ENCODE measurements around the gene TCEA2.
A peak's percentile ranks its signal among the peaks of the same experiment; 100 is the strongest.

TCEA2 gene

DNA sequence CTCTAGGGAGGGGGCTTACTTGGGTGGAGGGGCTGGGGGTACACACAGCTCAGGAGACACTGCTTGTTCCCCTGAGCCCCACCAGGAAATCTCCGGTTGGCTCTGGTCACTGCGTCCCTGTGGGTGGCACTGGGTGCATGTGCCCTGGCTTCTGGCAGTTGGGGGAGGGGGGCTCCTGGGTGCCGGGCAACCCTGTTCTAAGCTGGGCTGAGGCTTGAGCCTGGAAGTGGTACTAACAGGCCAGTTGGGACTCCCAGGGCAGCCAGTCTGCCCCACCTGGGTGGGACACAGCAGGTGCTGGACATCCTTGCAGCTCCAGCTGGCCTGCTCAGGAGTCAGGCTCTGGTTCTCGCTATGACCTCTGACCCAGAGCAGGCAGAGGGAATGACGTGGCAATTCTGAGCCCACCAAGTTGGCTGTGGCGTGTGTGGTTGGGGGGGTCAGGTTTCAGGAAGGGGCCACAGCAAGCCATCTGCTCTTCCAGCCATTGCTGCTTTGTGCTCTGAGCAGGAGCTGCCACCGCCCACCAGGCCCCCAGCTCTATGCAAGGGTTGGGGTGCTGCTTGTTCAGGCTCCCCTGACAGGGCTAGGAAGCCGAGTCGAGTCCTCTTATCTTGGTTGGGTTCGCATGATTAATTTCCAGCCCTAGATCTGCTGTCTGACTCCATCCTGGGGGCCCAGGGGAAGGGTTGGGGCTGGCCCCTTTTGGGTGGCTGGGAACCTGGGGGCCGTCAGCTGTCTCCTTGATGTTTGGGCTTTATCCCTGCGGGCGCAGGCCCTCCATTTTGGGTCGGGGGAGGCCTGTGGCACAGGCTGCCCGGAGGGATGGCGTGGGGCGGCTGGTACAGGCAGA lies 26.4 kb upstream of the TCEA2 start:
- no peak for DNase-seq

- DNase-seq = no peak
Observed at GRCh38 chr20:64037199-64037497, 25.9 kb upstream of the TCEA2 start.

DNA sequence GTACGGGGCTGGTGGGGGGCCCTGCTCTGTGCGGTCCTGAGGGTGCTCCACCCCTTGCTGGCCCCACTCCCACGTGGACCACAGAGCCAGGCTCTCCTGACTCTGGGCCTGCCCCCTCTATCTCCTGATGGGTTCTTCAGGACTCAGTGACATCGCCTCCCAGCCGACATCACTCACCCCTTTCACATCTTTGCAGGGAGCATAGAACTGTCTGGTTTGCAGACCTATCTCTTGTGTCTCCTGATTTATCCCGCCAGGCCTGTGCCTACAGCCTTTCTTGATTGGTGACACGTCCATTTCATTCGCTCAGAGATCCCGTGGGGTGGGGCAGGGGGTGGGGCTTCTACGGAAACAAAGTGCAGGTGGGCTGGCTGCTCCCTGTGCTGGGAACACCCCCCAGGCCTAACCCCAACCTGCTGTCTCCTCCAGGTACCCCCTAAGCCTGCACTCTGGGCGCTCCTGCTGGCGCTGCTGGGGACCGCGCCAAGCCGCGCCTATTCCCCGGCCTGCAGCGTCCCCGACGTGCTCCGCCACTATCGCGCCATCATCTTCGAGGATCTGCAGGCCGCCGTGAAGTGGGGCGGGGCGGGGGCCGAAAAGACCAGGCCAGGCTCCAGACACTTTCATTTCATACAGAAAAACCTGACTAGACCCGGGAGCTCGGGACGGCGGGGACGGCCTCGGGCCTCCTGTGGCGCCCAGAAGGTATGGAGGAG lies 25.3 kb upstream of the TCEA2 start:
- no peak for DNase-seq

GRCh38 chr20:64038224-64038564 lies 24.8 kb upstream of the TCEA2 start:
- no peak for DNase-seq

- DNase-seq = peak; percentile 31
Observed at GRCh38 chr20:64038565-64039292, 24.3 kb upstream of the TCEA2 start.

DNA sequence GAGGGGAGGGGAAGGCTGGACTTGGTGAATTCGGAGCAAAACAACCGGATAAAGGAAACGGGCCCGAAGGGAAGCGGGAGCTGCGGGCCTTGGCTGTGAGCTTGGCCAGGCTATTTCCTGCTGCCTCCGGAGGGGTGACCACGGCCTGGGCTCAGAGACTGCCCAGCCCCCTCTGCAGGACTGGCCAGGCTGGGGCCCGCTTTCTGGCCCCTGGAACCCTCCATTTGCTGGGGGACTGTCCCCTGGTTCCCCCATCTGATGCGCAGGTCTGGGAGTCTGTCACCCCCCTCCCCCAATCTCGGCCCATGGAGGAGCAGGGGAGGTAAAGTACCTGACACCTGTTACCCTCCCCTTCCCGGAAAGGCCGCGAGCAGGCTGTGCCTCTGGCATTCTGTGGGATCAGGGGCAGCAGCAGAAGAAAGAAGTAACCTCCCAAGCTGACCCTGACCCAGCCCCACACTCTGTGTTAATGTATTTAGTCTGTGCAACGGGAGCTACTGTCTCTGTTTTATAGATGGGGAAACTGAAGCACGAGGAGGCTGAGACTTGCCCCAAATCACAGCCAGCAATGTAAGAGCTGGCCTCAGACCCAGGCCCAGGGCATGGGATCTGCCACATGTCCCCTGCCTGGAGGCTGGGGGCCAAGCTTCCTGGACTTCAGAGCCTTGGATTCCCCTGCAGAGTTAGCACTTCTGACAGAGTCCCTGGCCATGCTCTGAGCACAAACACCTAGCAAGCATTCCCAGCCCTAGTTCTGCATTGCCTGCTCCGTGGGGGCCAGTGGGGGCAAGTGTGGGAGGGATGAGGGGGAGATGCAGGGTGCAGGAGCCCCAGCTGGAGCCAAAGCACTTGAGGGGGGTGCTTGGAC lies 23.5 kb upstream of the TCEA2 start:
- DNase-seq = no peak

DNA sequence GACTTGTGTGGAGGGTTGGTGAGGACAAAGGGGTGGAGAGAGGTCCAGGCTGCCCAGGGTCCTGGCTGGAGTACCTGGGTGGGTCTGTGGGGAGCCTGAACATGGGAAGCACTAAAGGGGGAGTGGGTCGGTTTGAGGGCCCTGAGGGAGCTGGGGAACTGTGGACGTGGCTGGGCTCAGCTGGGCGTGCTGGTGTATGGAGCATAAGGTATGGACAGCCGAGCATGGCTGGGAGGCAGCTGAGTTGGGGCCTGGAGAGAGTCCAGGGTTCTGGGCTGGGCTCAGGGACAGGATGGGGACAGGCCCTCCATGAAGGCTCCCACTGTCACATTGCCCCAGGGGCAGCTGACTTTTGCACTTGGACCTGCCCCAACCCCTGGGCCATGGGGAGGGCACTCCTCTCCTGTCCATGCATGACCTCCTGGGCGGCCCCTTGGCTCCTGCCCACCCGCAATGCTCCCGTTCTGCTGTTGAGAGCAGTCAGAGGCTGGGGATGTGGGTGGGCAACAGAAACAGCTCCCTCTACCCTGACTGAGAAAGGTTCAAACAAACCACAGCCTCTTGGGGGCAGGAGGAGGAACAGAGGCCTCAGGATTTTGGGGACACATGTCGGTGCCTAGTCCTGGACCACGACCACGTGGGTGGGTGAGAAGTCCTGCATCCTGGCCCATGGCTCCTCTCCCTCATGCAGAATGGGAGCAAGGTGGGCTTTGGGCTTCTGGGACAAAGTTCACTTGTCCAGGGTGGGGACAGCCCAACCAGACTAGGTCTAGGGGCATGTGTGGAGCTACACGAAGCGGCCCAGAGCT lies 22.6 kb upstream of the TCEA2 start:
- DNase-seq = no peak

DNA sequence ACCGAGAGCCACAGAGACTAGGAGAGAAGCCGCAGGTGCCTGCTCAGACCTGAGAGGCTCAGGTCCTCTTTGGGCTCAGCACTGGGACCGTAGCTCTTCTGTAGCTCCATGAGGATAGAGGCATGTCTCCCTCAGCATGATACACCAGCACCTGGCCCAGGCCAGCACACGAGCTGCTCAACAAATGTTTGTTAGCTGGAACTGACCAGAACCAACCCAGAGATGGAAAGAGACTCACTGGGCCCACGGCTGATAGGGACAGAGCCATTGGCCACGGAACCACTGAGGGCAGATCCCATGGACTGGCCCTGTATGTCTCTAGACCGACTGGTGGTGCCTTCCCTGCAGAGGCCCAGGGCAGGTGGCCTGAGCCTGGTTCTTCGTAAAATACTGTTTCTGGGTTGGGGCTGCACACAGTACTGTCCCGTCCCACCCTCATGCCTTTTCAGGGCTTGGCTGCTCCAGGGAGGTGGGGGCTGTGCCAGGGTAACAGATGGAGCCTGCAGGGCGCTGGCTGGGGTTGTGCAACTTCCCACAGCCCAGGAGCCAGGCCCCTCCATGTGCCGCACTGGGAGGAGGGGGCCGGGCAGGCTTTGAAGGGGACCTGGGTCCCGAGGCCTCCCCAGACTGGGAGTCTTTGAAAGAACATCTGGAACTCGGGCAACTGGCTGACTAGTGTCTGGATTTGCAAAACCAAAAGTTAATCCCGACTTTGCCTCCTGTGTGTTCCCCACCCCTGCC lies 21.8 kb upstream of the TCEA2 start:
- DNase-seq = no peak

DNA sequence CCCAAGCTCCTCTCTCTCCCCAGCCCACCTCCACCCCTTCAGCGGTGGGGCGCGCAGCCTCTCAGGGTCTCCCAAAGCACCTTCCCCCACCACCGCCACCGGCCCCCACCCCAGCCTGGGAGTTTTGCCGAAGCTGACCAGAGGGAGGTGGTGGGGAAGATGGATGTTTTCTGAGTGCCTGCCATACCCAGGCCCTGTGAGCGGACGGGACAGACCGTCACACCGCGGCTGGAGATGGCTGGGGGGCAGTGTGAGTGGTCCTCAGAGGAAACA lies 21.3 kb upstream of the TCEA2 start:
- no peak for DNase-seq

GRCh38 chr20:64042054-64042781 lies 20.8 kb upstream of the TCEA2 start:
- DNase-seq = no peak

GRCh38 chr20:64043768-64044167 lies 19.2 kb upstream of the TCEA2 start:
- no peak for DNase-seq

- no peak for DNase-seq
Observed at GRCh38 chr20:64044484-64045247, 18.3 kb upstream of the TCEA2 start.

DNA sequence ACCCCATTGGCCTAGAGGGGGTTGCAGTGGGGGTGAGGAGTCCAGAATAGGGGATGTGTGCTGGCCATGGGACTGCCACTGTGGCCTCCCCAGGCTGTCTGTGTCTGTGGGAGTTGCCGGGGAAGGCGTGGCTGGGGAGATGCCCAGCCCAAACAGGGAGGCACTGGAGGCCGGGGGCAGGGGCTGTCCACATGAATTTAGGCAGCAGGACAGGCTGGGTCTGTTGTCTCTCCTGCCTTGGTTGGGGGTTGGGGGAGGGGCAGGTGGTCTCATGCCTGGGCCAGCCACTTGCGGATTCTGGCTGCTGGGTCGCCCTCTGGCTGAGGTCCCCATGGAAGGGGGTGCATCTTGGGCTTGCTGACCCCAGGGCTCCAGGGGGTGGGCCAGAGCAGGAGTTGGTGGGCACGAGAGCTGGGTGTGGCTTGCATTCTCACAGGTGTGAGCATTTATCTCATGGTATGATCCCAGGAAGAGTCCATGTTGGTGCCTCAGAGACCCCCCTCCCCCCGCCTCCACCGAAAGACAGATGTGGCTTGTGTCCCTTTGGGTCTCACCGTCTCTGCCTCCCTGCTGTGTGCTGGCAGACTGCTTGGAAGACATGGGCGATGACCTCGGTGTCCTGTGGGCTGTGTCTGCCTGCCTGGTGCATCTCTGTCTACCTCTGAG lies 17.5 kb upstream of the TCEA2 start:
- DNase-seq = no peak

DNA sequence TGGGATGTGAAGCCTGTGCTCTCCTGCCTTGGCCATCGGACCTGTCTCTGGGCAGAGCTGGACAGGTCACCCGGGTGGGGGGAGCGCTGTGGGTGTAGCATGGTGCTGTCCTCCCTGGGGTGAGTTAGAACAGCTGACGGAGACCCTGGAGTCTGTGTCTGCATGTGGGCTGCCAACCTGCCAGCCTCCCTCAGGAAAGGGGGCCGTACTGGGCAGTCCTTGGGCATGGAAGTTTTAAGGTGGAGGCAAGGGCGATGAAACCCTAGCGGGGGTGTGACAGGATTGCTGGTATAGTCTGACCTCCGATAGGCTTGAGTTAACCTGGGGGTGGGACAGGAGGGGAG lies 16.0 kb upstream of the TCEA2 start:
- no peak for DNase-seq

GRCh38 chr20:64047968-64048401 lies 15.0 kb upstream of the TCEA2 start:
- DNase-seq = no peak

DNA sequence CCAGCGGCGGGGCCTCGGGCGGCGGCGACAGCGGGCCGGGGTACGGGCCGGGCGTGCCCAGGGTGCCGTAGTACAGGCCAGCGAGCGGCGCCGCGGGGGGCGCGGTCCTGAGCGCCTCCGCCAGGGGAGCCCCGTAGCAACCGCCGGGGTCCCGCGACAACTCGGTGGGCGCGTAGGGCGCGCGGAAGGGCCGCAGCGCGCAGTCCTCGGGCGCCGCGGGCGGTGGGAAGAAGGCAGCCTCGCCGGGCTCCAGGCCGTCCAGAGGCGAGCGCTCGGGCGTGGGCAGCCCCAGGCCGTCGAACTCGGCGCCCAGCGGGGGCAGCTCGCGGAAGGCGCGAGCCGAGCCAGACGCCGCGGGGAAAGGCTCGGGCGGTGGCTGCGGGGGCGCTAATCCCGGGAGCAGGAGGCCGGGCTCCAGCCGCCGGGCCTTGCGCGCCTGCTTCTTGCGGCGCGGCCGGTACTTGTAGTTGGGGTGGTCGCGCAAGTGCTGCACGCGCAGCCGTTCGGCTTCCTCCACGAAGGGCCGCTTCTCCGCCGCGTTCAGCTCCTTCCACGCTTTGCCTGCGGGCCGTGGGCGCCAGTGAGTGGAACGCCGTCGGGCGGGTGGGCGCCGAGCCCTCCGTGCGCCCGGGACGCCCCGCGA lies 14.5 kb upstream of the TCEA2 start:
- DNase-seq = no peak

GRCh38 chr20:64049060-64049877 lies 13.7 kb upstream of the TCEA2 start, which contains the start of gene SOX18:
Gene SOX18 (minus strand): TSS chr20:64049639. CDS start chr20:64049516, 123 bp downstream.
- DNase-seq = no peak

- no peak for DNase-seq
Observed at GRCh38 chr20:64049878-64050260, 13.1 kb upstream of the TCEA2 start.

Measured in NCI-H2029 (cell line).